H1 (cell line): ENCODE results near the gene DMRTA1. TPM values are rescaled to one million over a fixed set of nuclear protein-coding genes. Genes with fewer than 3 reads are reported as not detected.

ENCODE experiments used
- CTCF ChIA-PET: fragments of 300-600 bp; sonication (Branson Sonifier 250); formaldehyde crosslinking; loops from one replicate; lab custom pipeline; 2021; ENCODE audit not compliant: partially characterized antibody; lab: Charles Lee
- POLR2A ChIA-PET: fragments of 300-600 bp; sonication (Branson Sonifier 250); formaldehyde crosslinking; loops from one replicate; lab custom pipeline; 2021; ENCODE audit warnings: inconsistent platforms; ENCODE audit not compliant: partially characterized antibody; lab: Charles Lee
- DNase-seq, 2 experiments: peaks; one replicate each; pipeline versions ENCODE4 v3.0.0 to v3.0.0-alpha.2; 2010 to 2022; ENCODE audit warnings: low spot score in 2 of 2, low read depth in 1 of 2, mixed read lengths in 1 of 2
- FAIRE-seq: peaks from 2 replicates; lab custom pipeline; 2011; peaks lifted over from hg19 to GRCh38; lab: Jason Lieb, UNC
- H2AFZ ChIP-seq: 2 replicates; pipeline ENCODE4 v1.8.1; 2012; ENCODE audit warnings: low read length, inconsistent platforms
- H2AK5ac ChIP-seq: 2 replicates; pipeline ENCODE4 v1.6.1; 2013; ENCODE audit warnings: low read depth, low read length
- H2BK120ac ChIP-seq: replicated peaks from 2 replicates; pipeline ENCODE3; 2013; ENCODE audit warnings: low read depth, low read length, inconsistent platforms
- H2BK12ac ChIP-seq: 2 replicates; pipeline ENCODE4 v1.6.1; 2013; ENCODE audit warnings: low read depth, low read length
- H2BK15ac ChIP-seq: 2 replicates; pipeline ENCODE4 v1.6.1; 2013; ENCODE audit warnings: low read length
- H2BK20ac ChIP-seq: 2 replicates; pipeline ENCODE4 v1.6.1; 2013; ENCODE audit warnings: low read length
- H2BK5ac ChIP-seq: 2 replicates; pipeline ENCODE4 v1.6.1; 2013; ENCODE audit warnings: low read depth, low read length
- H3K14ac ChIP-seq: 2 replicates; pipeline ENCODE4 v1.6.1; 2013; ENCODE audit warnings: inconsistent platforms; ENCODE audit not compliant: insufficient read length
- H3K18ac ChIP-seq: 2 replicates; pipeline ENCODE4 v1.6.1; 2013; ENCODE audit warnings: low read length; ENCODE audit errors: extremely low read depth
- H3K23ac ChIP-seq: 2 replicates; pipeline ENCODE4 v1.6.1; 2013; ENCODE audit warnings: inconsistent platforms; ENCODE audit not compliant: insufficient read length
- H3K23me2 ChIP-seq: 2 replicates; pipeline ENCODE4 v1.6.1; 2013; ENCODE audit warnings: low read depth, low read length
- H3K27ac ChIP-seq: 2 replicates; pipeline ENCODE4 v1.6.1; 2011; ENCODE audit warnings: low read depth, low read length, inconsistent platforms
- H3K27me3 ChIP-seq, 4 experiments: replicated peaks in 1 of 4; 1 replicate in 1 of 4; 2 replicates in 3 of 4; pipeline versions ENCODE4 v1.6.1 to v1.8.1; 2011 to 2013; ENCODE audit warnings: low read length in 3 of 4, mild to moderate bottlenecking in 3 of 4, inconsistent platforms in 2 of 4, mixed read lengths in 2 of 4, moderate library complexity in 1 of 4; ENCODE audit not compliant: control insufficient read depth in 3 of 4, insufficient read depth in 3 of 4; ENCODE audit errors: extremely low read depth in 1 of 4
- H3K36me3 ChIP-seq, 4 experiments: 2 replicates each; pipeline versions ENCODE4 v1.6.1 to v1.8.1; 2011 to 2013; ENCODE audit warnings: mild to moderate bottlenecking in 4 of 4, low read length in 3 of 4, moderate library complexity in 2 of 4, control low read depth in 1 of 4, inconsistent platforms in 1 of 4; ENCODE audit not compliant: insufficient read depth in 4 of 4, control insufficient read depth in 2 of 4
- H3K4ac ChIP-seq: replicated peaks from 2 replicates; pipeline ENCODE3; 2013; ENCODE audit warnings: low read length, low read depth, mixed read lengths, inconsistent platforms; ENCODE audit not compliant: insufficient read length
- H3K4me1 ChIP-seq, 4 experiments: replicated peaks in 1 of 4; 1 replicate in 1 of 4; 2 replicates in 3 of 4; pipeline versions ENCODE4 v1.6.1 to v1.8.1; 2011 to 2013; ENCODE audit warnings: low read length in 3 of 4, inconsistent platforms in 2 of 4, mixed read lengths in 1 of 4; ENCODE audit not compliant: insufficient read depth in 4 of 4, control insufficient read depth in 3 of 4
- H3K4me2 ChIP-seq, 2 experiments: 2 replicates each; pipeline versions ENCODE4 v1.6.1 to v1.8.1; 2011 to 2013; ENCODE audit warnings: low read depth in 2 of 2, low read length in 2 of 2, control low read depth in 1 of 2, inconsistent platforms in 1 of 2, mild to moderate bottlenecking in 1 of 2; ENCODE audit not compliant: insufficient read depth in 1 of 2
- H3K4me3 ChIP-seq, 4 experiments: fragments of 200-600, 300-600 bp in 1 of 4; sonication (generic), shearing (Covaris generic), sonication (Bioruptor Twin) in 1 of 4; 2 replicates each; pipeline versions ENCODE4 v1.5.1 to v1.8.1; 2011 to 2016; ENCODE audit warnings: low read length in 4 of 4, low read depth in 3 of 4, control low read depth in 2 of 4, inconsistent platforms in 2 of 4, mild to moderate bottlenecking in 2 of 4, mixed read lengths in 1 of 4, moderate library complexity in 1 of 4; ENCODE audit not compliant: insufficient read depth in 2 of 4; ENCODE audit errors: extremely low read depth in 1 of 4
- H3K56ac ChIP-seq: replicated peaks from 2 replicates; pipeline ENCODE3; 2013; ENCODE audit warnings: low read depth, mild to moderate bottlenecking, mixed read lengths, low read length, inconsistent platforms; ENCODE audit not compliant: insufficient read length
- H3K79me1 ChIP-seq: 2 replicates; pipeline ENCODE4 v1.6.1; 2013; ENCODE audit warnings: low read depth, low read length, control low read depth
- H3K79me2 ChIP-seq, 2 experiments: 2 replicates each; pipeline versions ENCODE4 v1.6.1 to v1.8.1; 2012 to 2013; ENCODE audit warnings: low read length in 2 of 2, mild to moderate bottlenecking in 2 of 2, inconsistent platforms in 1 of 2; ENCODE audit not compliant: insufficient read depth in 2 of 2, control insufficient read depth in 1 of 2
- H3K9ac ChIP-seq, 4 experiments: replicated peaks in 1 of 4; 1 replicate in 1 of 4; 2 replicates in 3 of 4; pipeline versions ENCODE4 v1.6.1 to v1.8.1; 2011 to 2013; ENCODE audit warnings: low read depth in 3 of 4, low read length in 3 of 4, control low read depth in 2 of 4, mild to moderate bottlenecking in 2 of 4, moderate library complexity in 2 of 4, inconsistent platforms in 1 of 4; ENCODE audit errors: extremely low read depth in 1 of 4
- H3K9me3 ChIP-seq, 2 experiments: 2 replicates each; pipeline versions ENCODE4 v1.6.1 to v1.8.1; 2012 to 2013; ENCODE audit warnings: mild to moderate bottlenecking in 2 of 2, moderate library complexity in 2 of 2, control low read depth in 1 of 2, inconsistent platforms in 1 of 2, low read depth in 1 of 2, low read length in 1 of 2, mixed read lengths in 1 of 2; ENCODE audit not compliant: insufficient read depth in 2 of 2
- H4K20me1 ChIP-seq, 2 experiments: replicated peaks in 1 of 2; 2 replicates each; pipeline versions ENCODE3 to v1.8.1; 2011 to 2013; ENCODE audit warnings: inconsistent platforms in 2 of 2, low read length in 2 of 2, mild to moderate bottlenecking in 1 of 2; ENCODE audit not compliant: insufficient read depth in 2 of 2, control insufficient read depth in 1 of 2
- H4K5ac ChIP-seq: 2 replicates; pipeline ENCODE4 v1.6.1; 2013; ENCODE audit warnings: low read length, low read depth, mixed read lengths, inconsistent platforms; ENCODE audit not compliant: insufficient read length
- H4K8ac ChIP-seq: 2 replicates; pipeline ENCODE4 v1.8.0; 2013; ENCODE audit warnings: mild to moderate bottlenecking, moderate library complexity, low read length, inconsistent platforms; ENCODE audit not compliant: insufficient read depth; ENCODE audit errors: extremely low read depth
- H4K91ac ChIP-seq: replicated peaks from 2 replicates; pipeline ENCODE3; 2013; ENCODE audit warnings: low read length, mixed read lengths, inconsistent platforms; ENCODE audit not compliant: insufficient read length
- CBX8 ChIP-seq: fragments of 300-800, 300-1000 bp; sonication (generic); IDR thresholded peaks from 2 replicates; pipeline ENCODE4 v1.7.1; 2016; ENCODE audit warnings: low read depth, low read length, borderline replicate concordance
- CTCF ChIP-seq, 3 experiments: IDR thresholded peaks; 1 replicate in 2 of 3; 2 replicates in 1 of 3; pipeline versions ENCODE4 v1.5.1 to v1.6.1; 2011; ENCODE audit warnings: low read length in 3 of 3, mild to moderate bottlenecking in 3 of 3, inconsistent platforms in 2 of 3, low read depth in 1 of 3, moderate library complexity in 1 of 3; ENCODE audit not compliant: insufficient read depth in 1 of 3; ENCODE audit errors: control extremely low read depth in 1 of 3
- KDM4A ChIP-seq: IDR thresholded peaks from one replicate; pipeline ENCODE4 v1.7.1; 2012; ENCODE audit warnings: low read depth, mild to moderate bottlenecking, moderate library complexity, low read length, inconsistent platforms; ENCODE audit not compliant: severe bottlenecking
- RAD21 ChIP-seq, 2 experiments: IDR thresholded peaks in 1 of 2; conservative IDR thresholded peaks in 1 of 2; 2 replicates each; pipeline ENCODE4 v1.6.1; 2011; ENCODE audit warnings: low read depth in 2 of 2, low read length in 2 of 2, improper control_type of control experiment in 1 of 2, inconsistent platforms in 1 of 2, mild to moderate bottlenecking in 1 of 2, moderate library complexity in 1 of 2
- WGBS, 2 experiments: shearing (Covaris generic) in 1 of 2; methylation state at CpG; one replicate each; pipeline versions ENCODE4 v1.1.6 to v1.1.7; 2013 to 2015; ENCODE audit warnings: low lambda C conversion rate in 2 of 2, mixed read lengths in 2 of 2, inconsistent platforms in 1 of 2, low coverage in 1 of 2, missing lambda C conversion rate in 1 of 2; ENCODE audit not compliant: insufficient replicate concordance in 2 of 2, insufficient coverage in 1 of 2, insufficient read length in 1 of 2; ENCODE audit errors: extremely low coverage in 1 of 2, missing lambda C conversion rate in 1 of 2; 5-methylcytosine and 5-hydroxymethylcytosine counted together
- polyA plus RNA-seq, 7 experiments: library from polyadenylated mRNA; depleted of rRNA in 3 of 7; stranded (reverse) in 5 of 7; unstranded in 2 of 7; fragments of >200 nt in 5 of 7; fragments of 200-250 nt in 2 of 7; gene quantifications; 1 replicate in 5 of 7; 2 replicates in 1 of 7; 4 replicates in 1 of 7; pipeline versions ENCODE4 v1.2.1 to v1.2.3, GENCODE V29; 2011 to 2013; ENCODE audit warnings: missing spikeins in 2 of 7, mixed read lengths in 2 of 7
- total RNA-seq: library from RNA; stranded (reverse); fragmentation: NEBNext Ultra II Directional; extraction: Animal tissue kit (Norgen Biotek cat#: 25700); gene quantifications from 2 replicates; pipeline ENCODE4 v1.2.1, GENCODE V29; 2021

The DMRTA1 gene
- total and polyA plus RNA-seq, 2 of the 8 experiments (the other 6 are each of a cell fraction or from before 2014, with no cell fraction given) = 1.5 to 3.3 TPM

- Histone ChIP-seq H4K20me1 (no peaks in the 10 kb centered on the region), H3K23ac (no peak overlapping the region), H2BK20ac (no peak overlapping the region), H3K18ac (no peak overlapping the region), H3K4me3 (no peak overlapping the region), H2BK15ac (no peak overlapping the region), H3K36me3 (no peaks in the 10 kb centered on the region), H4K91ac (no peak overlapping the region), H3K79me2 (no peaks in the 10 kb centered on the region), H2BK5ac (no peak overlapping the region), H4K8ac (no peak overlapping the region), H2AK5ac (no peak overlapping the region), H3K27me3 (no peaks in the 10 kb centered on the region), H4K5ac (no peak overlapping the region), H3K9ac (no peak overlapping the region), H3K79me1 (no peaks in the 10 kb centered on the region), H3K14ac (no peak overlapping the region), H3K4me1 (no peaks in the 10 kb centered on the region), H2BK120ac (no peak overlapping the region), H3K56ac (no peak overlapping the region), H2AFZ (no peak overlapping the region), H3K23me2 (no peaks in the 10 kb centered on the region), H3K4ac (no peak overlapping the region), H2BK12ac (no peak overlapping the region), H3K4me2 (no peak overlapping the region), H3K9me3 (no peaks in the 10 kb centered on the region), H3K27ac (no peak overlapping the region)
- ChIA-PET CTCF (interaction anchor here (0.9 to 5.7 kb wide), 9 partner anchors 9 to 1144 kb away, joined by 3 to 41 read pairs (median 3); no protein-coding TSS in a partner anchor), POLR2A (no interaction called here)
- TF ChIP-seq CBX8 = no peak
- TF ChIP-seq KDM4A = no peak
- peak; percentile 34 to 66 (median 56) for TF ChIP-seq CTCF (IDR thresholded peaks at IDR 0.05; ENCODE audit: control extremely low read depth in 1 of 3, insufficient read depth in 1 of 3, low read depth in 1 of 3, low read length in 3 of 3)
- TF ChIP-seq RAD21 (IDR thresholded peaks at IDR 0.05 in 1 of 2, conservative IDR thresholded peaks at IDR 0.05 in 1 of 2; ENCODE audit: low read depth in 2 of 2, low read length in 2 of 2) = peak; percentile 59 to 67
- FAIRE-seq (peak; percentile 74), DNase-seq (no peak)
- WGBS, 2 experiments = 94% methylated on average over 1 of the region's 1 CpG; no CpG with 5 or more reads in 1 of the 2 experiments
Observed at GRCh38 chr9:22457448-22457847, 10.8 kb downstream of the DMRTA1 start.
